C4-2B (cell line): Measurements from ENCODE around the gene INO80B.

ENCODE experiments used
- CTCF ChIP-seq: fragments of 450-650 bp; conservative IDR thresholded peaks from 2 replicates; pipeline ENCODE4 v1.5.1; 2017; ENCODE audit warnings: mild to moderate bottlenecking
- ZFX ChIP-seq: fragments of 450-650 bp; IDR thresholded peaks from 2 replicates; pipeline ENCODE4 v1.6.1; 2017

- no peak for TF ChIP-seq CTCF
- TF ChIP-seq ZFX: no peak
Measured at GRCh38 chr2:74429487-74430451, 25.1 kb upstream of the INO80B start.
